Stimulated activated naive CD4-positive, alpha-beta T cell treated with Interleukin-2 at 50 U/mL for 16 hours (primary cell): ENCODE data around the gene MRPL53.
A peak's percentile ranks its signal among the peaks of the same experiment; 100 is the strongest.
"Not testable (repeated sequence)": the region's sequence is repeated elsewhere in the genome, so short reads cannot be mapped to it uniquely, and the experiment has no call there.

Experiments used
- DNase-seq: peaks from one replicate; lab custom pipeline; 2025; lab: John Stamatoyannopoulos, UW

Gene MRPL53

GRCh38 chr2:74481961-74482800 is 9.7 kb upstream of the MRPL53 start:
- DNase-seq, result peak; percentile 57

GRCh38 chr2:74481431-74481830 is 9.0 kb upstream of the MRPL53 start:
- DNase-seq, result no peak

- DNase-seq, result no peak
Measured at GRCh38 chr2:74474899-74475298, 2.4 kb upstream of the MRPL53 start.

- no peak for DNase-seq
Measured at GRCh38 chr2:74474481-74474880, 2.0 kb upstream of the MRPL53 start.

GRCh38 chr2:74472945-74473258 is 422 bp upstream of the MRPL53 start:
- DNase-seq, result no peak

GRCh38 chr2:74471332-74472065 is 981 bp downstream of the MRPL53 start:
- DNase-seq, result no peak

GRCh38 chr2:74470742-74471141 is 1.7 kb downstream of the MRPL53 start:
- not testable (repeated sequence) for DNase-seq

- DNase-seq, result no peak
Measured at GRCh38 chr2:74464406-74464805, 8.1 kb downstream of the MRPL53 start.

- DNase-seq, result no peak
Measured at GRCh38 chr2:74462786-74463105, 9.7 kb downstream of the MRPL53 start.

GRCh38 chr2:74462054-74462785 is 10.3 kb downstream of the MRPL53 start:
- DNase-seq, result no peak

- no peak for DNase-seq
Measured at GRCh38 chr2:74461187-74462053, 11.1 kb downstream of the MRPL53 start.

GRCh38 chr2:74460187-74460586 is 12.3 kb downstream of the MRPL53 start:
- not testable (repeated sequence) for DNase-seq

- not testable (repeated sequence) for DNase-seq
Measured at GRCh38 chr2:74459503-74460118, 12.9 kb downstream of the MRPL53 start.

GRCh38 chr2:74458938-74459363 is 13.5 kb downstream of the MRPL53 start:
- DNase-seq, result no peak

GRCh38 chr2:74458132-74458937 is 14.1 kb downstream of the MRPL53 start, which contains the start of gene WBP1:
Gene WBP1, plus strand, starts transcription at chr2:74458438. Its CDS starts 165 bp downstream, at chr2:74458603.
- peak; percentile 99 for DNase-seq

- peak; percentile 82 for DNase-seq
Measured at GRCh38 chr2:74457549-74458131, 14.8 kb downstream of the MRPL53 start.

GRCh38 chr2:74457129-74457548 is 15.3 kb downstream of the MRPL53 start:
- DNase-seq, result no peak

- peak; percentile 94 for DNase-seq
Measured at GRCh38 chr2:74454654-74455511, 17.6 kb downstream of the MRPL53 start, which contains the start of gene INO80B. Gene INO80B, plus strand, starts transcription at chr2:74455087. Its CDS starts 30 bp downstream, at chr2:74455117.
